Gastrocnemius medialis (tissue), 4 donors: ENCODE results near the gene ZNF277.

Experiments
- POLR2A ChIP-seq, 2 donors: fragments of 450-650 bp; IDR thresholded peaks; one replicate each; pipeline ENCODE4 v1.6.1; 2017; ENCODE audit warnings: antibody characterized with exemption in 2 of 2, mild to moderate bottlenecking in 2 of 2, moderate library complexity in 2 of 2
- TF ChIP-seq, protein P1 (sequence below), 5 experiments: fragments of 450-650 bp in 3 of 5; fragments of 200-600 bp in 2 of 5; sonication (generic) in 2 of 5; IDR thresholded peaks in 4 of 5; conservative IDR thresholded peaks in 1 of 5; 1 replicate in 4 of 5; 2 replicates in 1 of 5; pipeline ENCODE4 v1.5.1; 2016 to 2019; ENCODE audit warnings: antibody characterized with exemption in 5 of 5, mild to moderate bottlenecking in 3 of 5, moderate library complexity in 3 of 5

DNA sequence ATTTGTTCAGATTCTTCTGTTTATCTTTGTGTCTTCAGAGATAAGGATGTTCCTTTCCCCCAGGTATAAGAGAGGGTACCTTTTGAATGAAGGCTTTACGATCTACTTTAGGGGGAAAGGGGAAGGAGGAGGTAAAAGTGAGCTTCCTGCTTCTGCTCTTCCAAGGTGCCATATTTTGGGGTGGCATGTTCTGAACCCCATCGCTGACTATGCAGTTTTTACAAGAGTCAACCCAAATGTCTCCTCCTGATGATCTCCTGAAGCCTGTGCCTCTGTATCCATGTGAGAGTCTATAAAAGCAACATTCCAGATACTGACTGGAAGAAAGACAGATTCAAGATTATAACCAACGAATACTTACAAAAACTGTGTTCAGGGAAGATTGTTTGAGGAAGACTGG is 102.5 kb downstream of the ZNF277 start:
- TF ChIP-seq POLR2A (IDR thresholded peaks at IDR 0.05) = no peak
- TF ChIP-seq, protein P1, sequence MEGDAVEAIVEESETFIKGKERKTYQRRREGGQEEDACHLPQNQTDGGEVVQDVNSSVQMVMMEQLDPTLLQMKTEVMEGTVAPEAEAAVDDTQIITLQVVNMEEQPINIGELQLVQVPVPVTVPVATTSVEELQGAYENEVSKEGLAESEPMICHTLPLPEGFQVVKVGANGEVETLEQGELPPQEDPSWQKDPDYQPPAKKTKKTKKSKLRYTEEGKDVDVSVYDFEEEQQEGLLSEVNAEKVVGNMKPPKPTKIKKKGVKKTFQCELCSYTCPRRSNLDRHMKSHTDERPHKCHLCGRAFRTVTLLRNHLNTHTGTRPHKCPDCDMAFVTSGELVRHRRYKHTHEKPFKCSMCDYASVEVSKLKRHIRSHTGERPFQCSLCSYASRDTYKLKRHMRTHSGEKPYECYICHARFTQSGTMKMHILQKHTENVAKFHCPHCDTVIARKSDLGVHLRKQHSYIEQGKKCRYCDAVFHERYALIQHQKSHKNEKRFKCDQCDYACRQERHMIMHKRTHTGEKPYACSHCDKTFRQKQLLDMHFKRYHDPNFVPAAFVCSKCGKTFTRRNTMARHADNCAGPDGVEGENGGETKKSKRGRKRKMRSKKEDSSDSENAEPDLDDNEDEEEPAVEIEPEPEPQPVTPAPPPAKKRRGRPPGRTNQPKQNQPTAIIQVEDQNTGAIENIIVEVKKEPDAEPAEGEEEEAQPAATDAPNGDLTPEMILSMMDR (IDR thresholded peaks at IDR 0.05 in 4 of 5, conservative IDR thresholded peaks at IDR 0.05 in 1 of 5) = no peak
